ENCODE measurements around the gene RAB11FIP5.

- TF ChIP-seq CTCF (IDR thresholded peaks at IDR 0.05 in 4 of 5, conservative IDR thresholded peaks at IDR 0.05 in 1 of 5) (no peak), POLR2A (IDR thresholded peaks at IDR 0.05) (no peak)
Observed at GRCh38 chr2:73067043-73067442, 45.7 kb downstream of the RAB11FIP5 start.
